Immature natural killer cell (primary cell): ENCODE data around the gene GUCA2A. TPM values are rescaled to one million over a fixed set of nuclear protein-coding genes. Genes with fewer than 3 reads are reported as not detected.

Source experiments
- DNase-seq, 3 donors: peaks; one replicate each; pipeline ENCODE4 v3.0.0; 2022; ENCODE audit warnings: mixed read lengths in 1 of 3
- H3K27ac Mint-ChIP-seq, 6 donors: one replicate each; pipeline ENCODE4 v1.8.0; 2020; ENCODE audit warnings: mixed read lengths in 6 of 6, mild to moderate bottlenecking in 5 of 6, inconsistent platforms in 4 of 6, moderate library complexity in 3 of 6
- H3K27me3 Mint-ChIP-seq, 3 donors: one replicate each; pipeline ENCODE4 v1.8.0; 2020 to 2021; ENCODE audit warnings: low read depth in 3 of 3, mild to moderate bottlenecking in 3 of 3, mixed read lengths in 3 of 3, moderate library complexity in 3 of 3, inconsistent platforms in 1 of 3
- H3K36me3 Mint-ChIP-seq, 3 donors: one replicate each; pipeline ENCODE4 v1.8.0; 2020; ENCODE audit warnings: mixed read lengths in 3 of 3, inconsistent platforms in 2 of 3, mild to moderate bottlenecking in 2 of 3
- H3K4me1 Mint-ChIP-seq, 2 donors: one replicate each; pipeline ENCODE4 v1.8.0; 2020; ENCODE audit warnings: inconsistent platforms in 2 of 2, mild to moderate bottlenecking in 2 of 2, mixed read lengths in 2 of 2, moderate library complexity in 1 of 2
- H3K4me3 Mint-ChIP-seq, 5 donors: one replicate each; pipeline ENCODE4 v1.8.0; 2020; ENCODE audit warnings: mild to moderate bottlenecking in 5 of 5, mixed read lengths in 5 of 5, inconsistent platforms in 3 of 5, moderate library complexity in 3 of 5
- H3K9me3 Mint-ChIP-seq, 6 donors: one replicate each; pipeline ENCODE4 v1.8.0; 2020; ENCODE audit warnings: mild to moderate bottlenecking in 6 of 6, mixed read lengths in 6 of 6, inconsistent platforms in 4 of 6, moderate library complexity in 3 of 6
- polyA plus RNA-seq, 3 donors: library from polyadenylated mRNA; unstranded; fragments of 300-500 nt; fragmentation: Illumina TruSeq; gene quantifications; one replicate each; pipeline ENCODE4 v1.2.3, GENCODE V29; 2021

The GUCA2A gene
- polyA plus RNA-seq, 3 donors from 2014 or later: not detected

- no peak overlapping the region for H3K27ac Mint-ChIP-seq
- no peak for DNase-seq
- H3K4me1 Mint-ChIP-seq: peaks cover 4 to 5% of the 10 kb centered on the region in 2 donors
- H3K4me3 Mint-ChIP-seq: no peak overlapping the region
- H3K27me3 Mint-ChIP-seq: peaks cover 0 to 8% (median 0%) of the 10 kb centered on the region in 3 donors
- no peaks in the 10 kb centered on the region for H3K36me3 Mint-ChIP-seq
- no peaks in the 10 kb centered on the region for H3K9me3 Mint-ChIP-seq
Observed at GRCh38 chr1:42143896-42144710, 20.4 kb downstream of the GUCA2A start.

GRCh38 chr1:42142894-42143675 lies 21.5 kb downstream of the GUCA2A start:
- peaks cover 4 to 5% of the 10 kb centered on the region in 2 donors for H3K4me1 Mint-ChIP-seq
- no peak for DNase-seq
- H3K27ac Mint-ChIP-seq: no peak overlapping the region
- no peaks in the 10 kb centered on the region for H3K9me3 Mint-ChIP-seq
- no peaks in the 10 kb centered on the region for H3K36me3 Mint-ChIP-seq
- H3K4me3 Mint-ChIP-seq: no peak overlapping the region
- peaks cover 0 to 9% (median 0%) of the 10 kb centered on the region in 3 donors for H3K27me3 Mint-ChIP-seq

GRCh38 chr1:42141978-42142377 lies 22.6 kb downstream of the GUCA2A start:
- Mint-ChIP-seq H3K27ac (no peak overlapping the region), H3K36me3 (no peaks in the 10 kb centered on the region), H3K27me3 (peaks cover 0 to 12% (median 0%) of the 10 kb centered on the region in 3 donors), H3K4me3 (no peak overlapping the region), H3K9me3 (no peaks in the 10 kb centered on the region), H3K4me1 (peaks cover 4 to 5% of the 10 kb centered on the region in 2 donors)
- no peak for DNase-seq

- Mint-ChIP-seq H3K4me3 (no peak overlapping the region), H3K27me3 (peaks cover 0 to 12% (median 0%) of the 10 kb centered on the region in 3 donors), H3K9me3 (no peaks in the 10 kb centered on the region), H3K36me3 (no peaks in the 10 kb centered on the region), H3K4me1 (peaks cover 2 to 4% of the 10 kb centered on the region in 2 donors), H3K27ac (no peak overlapping the region)
- no peak for DNase-seq
Observed at GRCh38 chr1:42140191-42140590, 24.4 kb downstream of the GUCA2A start.

GRCh38 chr1:42139444-42139843 lies 25.1 kb downstream of the GUCA2A start:
- no peak for DNase-seq
- peaks cover 2 to 4% of the 10 kb centered on the region in 2 donors for H3K4me1 Mint-ChIP-seq
- H3K27ac Mint-ChIP-seq: no peak overlapping the region
- no peaks in the 10 kb centered on the region for H3K9me3 Mint-ChIP-seq
- H3K4me3 Mint-ChIP-seq: no peak overlapping the region
- peaks cover 0 to 9% (median 0%) of the 10 kb centered on the region in 3 donors for H3K27me3 Mint-ChIP-seq
- H3K36me3 Mint-ChIP-seq: no peaks in the 10 kb centered on the region

- no peak overlapping the region for H3K27ac Mint-ChIP-seq
- no peak overlapping the region for H3K4me3 Mint-ChIP-seq
- no peak for DNase-seq
- H3K36me3 Mint-ChIP-seq: no peaks in the 10 kb centered on the region
- peaks cover 0 to 8% (median 0%) of the 10 kb centered on the region in 3 donors for H3K27me3 Mint-ChIP-seq
- no peaks in the 10 kb centered on the region for H3K9me3 Mint-ChIP-seq
- peaks cover 2 to 4% of the 10 kb centered on the region in 2 donors for H3K4me1 Mint-ChIP-seq
Observed at GRCh38 chr1:42138586-42138985, 26.0 kb downstream of the GUCA2A start.

- H3K4me1 Mint-ChIP-seq: no peaks in the 10 kb centered on the region
- no peak overlapping the region for H3K27ac Mint-ChIP-seq
- H3K36me3 Mint-ChIP-seq: no peaks in the 10 kb centered on the region
- H3K9me3 Mint-ChIP-seq: no peaks in the 10 kb centered on the region
- no peak for DNase-seq
- no peak overlapping the region for H3K4me3 Mint-ChIP-seq
- peaks cover 0 to 8% (median 0%) of the 10 kb centered on the region in 3 donors for H3K27me3 Mint-ChIP-seq
Observed at GRCh38 chr1:42137766-42138165, 26.8 kb downstream of the GUCA2A start.

- Mint-ChIP-seq H3K27me3 (peaks cover 0 to 8% (median 0%) of the 10 kb centered on the region in 3 donors), H3K9me3 (no peaks in the 10 kb centered on the region), H3K4me1 (no peaks in the 10 kb centered on the region), H3K36me3 (no peaks in the 10 kb centered on the region), H3K27ac (no peak overlapping the region), H3K4me3 (no peak overlapping the region)
- no peak for DNase-seq
Observed at GRCh38 chr1:42136466-42136865, 28.1 kb downstream of the GUCA2A start.

- Mint-ChIP-seq H3K27me3 (peaks cover 0 to 8% (median 0%) of the 10 kb centered on the region in 3 donors), H3K27ac (no peak overlapping the region), H3K36me3 (no peaks in the 10 kb centered on the region), H3K4me3 (no peak overlapping the region), H3K4me1 (no peaks in the 10 kb centered on the region), H3K9me3 (no peaks in the 10 kb centered on the region)
- DNase-seq: no peak
Observed at GRCh38 chr1:42135426-42135825, 29.1 kb downstream of the GUCA2A start.

- Mint-ChIP-seq H3K27me3 (peaks cover 0 to 8% (median 0%) of the 10 kb centered on the region in 3 donors), H3K9me3 (no peaks in the 10 kb centered on the region), H3K4me3 (no peak overlapping the region), H3K36me3 (no peaks in the 10 kb centered on the region), H3K27ac (no peak overlapping the region), H3K4me1 (no peaks in the 10 kb centered on the region)
- no peak for DNase-seq
Observed at GRCh38 chr1:42133809-42134526, 30.6 kb downstream of the GUCA2A start.

- no peak overlapping the region for H3K4me3 Mint-ChIP-seq
- H3K27me3 Mint-ChIP-seq: peaks cover 0 to 6% (median 1%) of the 10 kb centered on the region in 3 donors
- H3K36me3 Mint-ChIP-seq: no peaks in the 10 kb centered on the region
- no peak for DNase-seq
- H3K4me1 Mint-ChIP-seq: no peaks in the 10 kb centered on the region
- H3K9me3 Mint-ChIP-seq: no peaks in the 10 kb centered on the region
- H3K27ac Mint-ChIP-seq: no peak overlapping the region
Observed at GRCh38 chr1:42133390-42133789, 31.2 kb downstream of the GUCA2A start.

- DNase-seq: no peak
- no peaks in the 10 kb centered on the region for H3K9me3 Mint-ChIP-seq
- no peak overlapping the region for H3K4me3 Mint-ChIP-seq
- no peaks in the 10 kb centered on the region for H3K36me3 Mint-ChIP-seq
- peaks cover 1 to 2% (median 1%) of the 10 kb centered on the region in 3 donors for H3K27me3 Mint-ChIP-seq
- no peaks in the 10 kb centered on the region for H3K4me1 Mint-ChIP-seq
- H3K27ac Mint-ChIP-seq: no peak overlapping the region
Observed at GRCh38 chr1:42130061-42130660, 34.4 kb downstream of the GUCA2A start.

- DNase-seq: no peak
- Mint-ChIP-seq H3K9me3 (no peaks in the 10 kb centered on the region), H3K27ac (no peak overlapping the region), H3K36me3 (no peaks in the 10 kb centered on the region), H3K27me3 (peaks cover 1 to 2% (median 1%) of the 10 kb centered on the region in 3 donors), H3K4me3 (no peak overlapping the region), H3K4me1 (no peaks in the 10 kb centered on the region)
Observed at GRCh38 chr1:42128964-42129363, 35.6 kb downstream of the GUCA2A start.
